Prostate gland (tissue), 2 donors: Measurements from ENCODE around the gene FAM20B.

ENCODE experiments used
- CTCF ChIP-seq, 4 experiments: fragments of 200-600 bp in 2 of 4; fragments of 450-650 bp in 2 of 4; sonication (generic) in 2 of 4; IDR thresholded peaks; 1 replicate in 3 of 4; 2 replicates in 1 of 4; pipeline ENCODE4 v1.5.1; 2016 to 2019; ENCODE audit warnings: antibody characterized with exemption in 4 of 4, mild to moderate bottlenecking in 2 of 4, moderate library complexity in 2 of 4
- POLR2A ChIP-seq: fragments of 450-650 bp; IDR thresholded peaks from one replicate; pipeline ENCODE4 v1.6.1; 2016; ENCODE audit warnings: antibody characterized with exemption, mild to moderate bottlenecking
- POLR2AphosphoS5 ChIP-seq: sonication (generic); formaldehyde crosslinking; IDR thresholded peaks from one replicate; pipeline ENCODE4 v1.6.1; 2017; ENCODE audit warnings: antibody characterized with exemption

DNA sequence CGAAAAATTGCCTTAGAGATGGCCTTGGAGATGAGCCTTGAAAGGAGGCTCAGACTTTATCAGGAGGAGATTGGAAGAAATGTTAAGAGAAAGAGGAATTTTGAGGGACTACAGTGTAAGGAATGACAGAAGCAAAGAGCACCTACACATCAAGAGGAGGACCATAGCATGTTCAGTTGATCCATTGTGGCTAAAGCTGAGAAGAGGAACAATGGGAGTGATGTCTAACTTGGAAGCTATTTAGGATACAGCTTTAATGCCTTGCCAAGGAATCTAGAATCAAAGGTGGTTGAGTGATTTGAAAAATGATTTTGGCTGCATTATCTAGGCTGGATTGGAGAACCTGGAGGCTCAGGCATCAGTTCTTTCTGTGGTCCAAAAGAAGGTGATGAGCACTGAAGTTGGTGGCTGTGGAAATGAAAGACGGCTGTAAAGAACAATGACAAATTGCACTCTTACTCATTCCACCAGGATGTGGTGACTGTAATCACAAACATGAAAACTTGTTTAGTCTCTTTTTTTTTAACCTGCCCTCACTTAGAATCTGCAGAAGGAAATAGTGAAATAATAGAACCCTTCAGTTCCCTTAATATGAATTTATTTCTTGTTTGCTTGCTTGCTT is 11.3 kb downstream of the FAM20B start:
- TF ChIP-seq CTCF (IDR thresholded peaks at IDR 0.05) (no peak), POLR2AphosphoS5 (no peak), POLR2A (no peak)
